ENCODE data around the gene ELL. TPM values are rescaled to one million over a fixed set of nuclear protein-coding genes. Genes with fewer than 3 reads are reported as not detected.

Gene ELL
- total RNA-seq, 1 experiment from 2014 or later: 18.6 TPM

DNA sequence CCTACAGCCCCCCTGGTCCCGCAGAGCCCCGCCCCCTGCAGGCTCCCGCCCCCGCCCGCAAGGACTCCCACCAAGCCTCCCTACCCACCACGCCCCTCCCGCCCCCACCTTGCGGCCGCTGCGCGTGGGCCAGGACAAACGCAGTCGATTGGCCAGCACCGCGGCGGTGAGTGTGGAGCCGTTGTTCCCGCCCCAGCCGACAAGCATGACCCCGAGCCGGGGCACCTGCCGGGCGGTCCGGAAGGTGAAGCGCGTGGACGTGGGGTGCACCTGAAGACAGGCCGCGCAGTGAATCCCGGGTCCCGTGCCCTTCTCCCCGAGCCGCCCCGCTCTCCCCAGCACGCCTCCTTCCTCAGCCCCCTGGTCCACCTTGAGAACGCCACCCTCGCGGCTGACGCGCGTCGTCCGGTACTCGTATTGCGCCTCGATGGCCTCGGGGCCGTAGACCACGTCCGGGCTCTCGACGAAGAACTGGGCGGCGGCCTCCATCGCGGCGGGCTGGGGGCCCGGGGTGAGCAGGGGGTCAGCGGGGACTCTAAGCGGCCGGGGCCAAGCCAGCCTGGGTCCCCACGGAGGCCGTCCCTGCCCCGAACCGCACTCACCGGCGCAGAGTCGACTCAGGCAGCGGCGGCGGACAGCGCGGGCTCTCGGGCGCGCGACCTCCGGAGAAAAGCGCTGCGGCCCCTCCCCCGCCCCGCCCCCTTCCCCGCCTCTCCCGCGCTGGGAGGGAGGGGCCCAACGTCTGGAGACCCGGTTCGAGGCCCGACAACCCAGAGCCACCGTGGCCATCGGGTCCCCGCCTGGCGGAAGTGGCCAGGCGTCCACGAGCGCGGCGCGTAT is 84.2 kb downstream of the ELL start, which contains the start of gene ISYNA1:
TSS of gene ISYNA1 (minus strand) at position 643 of the 840 bp plus-strand sequence. CDS start at position 489, 154 bp downstream.
- peak within 1 kb of the TSS; percentile 65 for H3K4me3 ChIP-seq (ENCODE audit: low read depth in 2 of 2, low read length in 2 of 2)
- intact Hi-C loops (cut with micrococcal nuclease; ENCODE audit: unreplicated experiment): no loop called here
- H3K4me1 ChIP-seq (ENCODE audit: control insufficient read depth, insufficient read depth, low read length): peaks cover 41% of the 10 kb centered on the region
- H3K36me3 ChIP-seq (ENCODE audit: control insufficient read depth, insufficient read depth, low read length): no peaks in the 10 kb centered on the region
- POLR2A ChIA-PET: no interaction called here
- H3K9me3 ChIP-seq (ENCODE audit: control insufficient read depth, insufficient read depth, low read depth, low read length): no peaks in the 10 kb centered on the region
- BruUV-seq (replicated peaks): TSS peak; percentile 89
- TF ChIP-seq POLR2AphosphoS5 (IDR thresholded peaks at IDR 0.05; ENCODE audit: low read depth, low read length): peak; percentile 63
- TF ChIP-seq, protein P1, sequence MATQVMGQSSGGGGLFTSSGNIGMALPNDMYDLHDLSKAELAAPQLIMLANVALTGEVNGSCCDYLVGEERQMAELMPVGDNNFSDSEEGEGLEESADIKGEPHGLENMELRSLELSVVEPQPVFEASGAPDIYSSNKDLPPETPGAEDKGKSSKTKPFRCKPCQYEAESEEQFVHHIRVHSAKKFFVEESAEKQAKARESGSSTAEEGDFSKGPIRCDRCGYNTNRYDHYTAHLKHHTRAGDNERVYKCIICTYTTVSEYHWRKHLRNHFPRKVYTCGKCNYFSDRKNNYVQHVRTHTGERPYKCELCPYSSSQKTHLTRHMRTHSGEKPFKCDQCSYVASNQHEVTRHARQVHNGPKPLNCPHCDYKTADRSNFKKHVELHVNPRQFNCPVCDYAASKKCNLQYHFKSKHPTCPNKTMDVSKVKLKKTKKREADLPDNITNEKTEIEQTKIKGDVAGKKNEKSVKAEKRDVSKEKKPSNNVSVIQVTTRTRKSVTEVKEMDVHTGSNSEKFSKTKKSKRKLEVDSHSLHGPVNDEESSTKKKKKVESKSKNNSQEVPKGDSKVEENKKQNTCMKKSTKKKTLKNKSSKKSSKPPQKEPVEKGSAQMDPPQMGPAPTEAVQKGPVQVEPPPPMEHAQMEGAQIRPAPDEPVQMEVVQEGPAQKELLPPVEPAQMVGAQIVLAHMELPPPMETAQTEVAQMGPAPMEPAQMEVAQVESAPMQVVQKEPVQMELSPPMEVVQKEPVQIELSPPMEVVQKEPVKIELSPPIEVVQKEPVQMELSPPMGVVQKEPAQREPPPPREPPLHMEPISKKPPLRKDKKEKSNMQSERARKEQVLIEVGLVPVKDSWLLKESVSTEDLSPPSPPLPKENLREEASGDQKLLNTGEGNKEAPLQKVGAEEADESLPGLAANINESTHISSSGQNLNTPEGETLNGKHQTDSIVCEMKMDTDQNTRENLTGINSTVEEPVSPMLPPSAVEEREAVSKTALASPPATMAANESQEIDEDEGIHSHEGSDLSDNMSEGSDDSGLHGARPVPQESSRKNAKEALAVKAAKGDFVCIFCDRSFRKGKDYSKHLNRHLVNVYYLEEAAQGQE (IDR thresholded peaks at IDR 0.05; ENCODE audit: insufficient read depth in 1 of 2, low read depth in 2 of 2, low read length in 1 of 2): no peak
- no peak for DNase-seq (ENCODE audit: low read depth, low spot score)
- in situ Hi-C loops (cut with HindIII; ENCODE audit: low pct_unique_long_range_greater_than_20kb, low sequenced_read_pairs): no loop called here
- CTCF ChIA-PET: interaction anchor here (0.8 kb wide), 1 partner anchor 16 kb away, joined by 3 read pairs; no protein-coding TSS in a partner anchor
- no peaks in the 10 kb centered on the region for H3K27me3 ChIP-seq (ENCODE audit: control insufficient read depth, insufficient read depth, low read length)
- peak within 1 kb of the TSS; percentile 88 for H3K27ac ChIP-seq (ENCODE audit: low read length)
- peak; percentile 22 for ATAC-seq

DNA sequence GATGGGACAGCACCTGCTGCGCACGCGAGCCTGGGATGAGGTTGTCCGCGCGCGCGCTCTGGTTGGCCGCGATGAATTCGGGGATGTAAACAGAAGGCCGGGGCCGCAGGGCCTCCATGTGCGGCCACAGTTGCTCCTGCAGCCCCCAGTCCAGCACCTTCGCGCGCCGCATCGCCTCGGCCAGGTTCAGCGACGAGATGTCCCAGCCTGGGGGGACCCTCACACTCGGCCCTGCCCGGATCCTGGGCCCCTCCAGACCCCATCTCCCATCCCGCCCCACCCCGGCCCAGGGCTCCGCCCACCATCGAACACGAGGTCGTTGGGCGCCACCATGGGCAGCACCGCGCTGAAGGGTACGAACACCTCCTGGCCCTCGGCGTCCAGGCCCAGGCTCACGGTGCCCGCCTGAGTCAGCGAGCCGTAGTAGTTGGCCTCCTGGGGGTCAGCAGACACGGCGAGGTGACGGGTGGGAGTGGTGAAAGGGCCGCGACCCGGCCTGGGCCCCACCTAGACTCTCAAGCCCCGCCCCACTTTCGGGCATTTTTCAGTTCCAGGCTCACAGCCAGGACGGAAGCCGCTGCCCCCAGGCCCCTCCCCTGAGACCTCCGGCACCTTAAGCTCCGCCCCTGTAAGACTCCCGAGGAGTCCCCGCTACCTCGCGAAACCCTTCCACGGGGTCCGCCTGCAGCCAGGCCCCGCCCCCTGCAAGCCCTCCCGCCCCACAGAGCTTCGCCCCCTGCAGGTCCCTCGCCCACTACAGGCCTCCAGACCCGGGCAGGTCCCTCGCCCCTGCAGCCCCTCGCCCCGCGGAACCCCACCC is 85.0 kb downstream of the ELL start:
- no peak for DNase-seq (ENCODE audit: low read depth, low spot score)
- ChIA-PET CTCF (interaction anchor here (0.8 kb wide), 1 partner anchor 16 kb away, joined by 3 read pairs; no protein-coding TSS in a partner anchor), POLR2A (no interaction called here)
- in situ Hi-C loops (cut with HindIII; ENCODE audit: low pct_unique_long_range_greater_than_20kb, low sequenced_read_pairs) (no loop called here), intact Hi-C loops (cut with micrococcal nuclease; ENCODE audit: unreplicated experiment) (no loop called here)
- no peaks in the 10 kb centered on the region for H3K27me3 ChIP-seq (ENCODE audit: control insufficient read depth, insufficient read depth, low read length)
- peaks cover 45% of the 10 kb centered on the region for H3K4me1 ChIP-seq (ENCODE audit: control insufficient read depth, insufficient read depth, low read length)
- no TSS peak for BruUV-seq (replicated peaks)
- peak overlapping the region; percentile 77 for H3K27ac ChIP-seq (ENCODE audit: low read length)
- peak; percentile 35 for ATAC-seq
- H3K9me3 ChIP-seq (ENCODE audit: control insufficient read depth, insufficient read depth, low read depth, low read length): no peaks in the 10 kb centered on the region
- H3K4me3 ChIP-seq (ENCODE audit: low read depth in 2 of 2, low read length in 2 of 2): peak overlapping the region; percentile 45 to 65
- no peaks in the 10 kb centered on the region for H3K36me3 ChIP-seq (ENCODE audit: control insufficient read depth, insufficient read depth, low read length)
- TF ChIP-seq, protein P2, sequence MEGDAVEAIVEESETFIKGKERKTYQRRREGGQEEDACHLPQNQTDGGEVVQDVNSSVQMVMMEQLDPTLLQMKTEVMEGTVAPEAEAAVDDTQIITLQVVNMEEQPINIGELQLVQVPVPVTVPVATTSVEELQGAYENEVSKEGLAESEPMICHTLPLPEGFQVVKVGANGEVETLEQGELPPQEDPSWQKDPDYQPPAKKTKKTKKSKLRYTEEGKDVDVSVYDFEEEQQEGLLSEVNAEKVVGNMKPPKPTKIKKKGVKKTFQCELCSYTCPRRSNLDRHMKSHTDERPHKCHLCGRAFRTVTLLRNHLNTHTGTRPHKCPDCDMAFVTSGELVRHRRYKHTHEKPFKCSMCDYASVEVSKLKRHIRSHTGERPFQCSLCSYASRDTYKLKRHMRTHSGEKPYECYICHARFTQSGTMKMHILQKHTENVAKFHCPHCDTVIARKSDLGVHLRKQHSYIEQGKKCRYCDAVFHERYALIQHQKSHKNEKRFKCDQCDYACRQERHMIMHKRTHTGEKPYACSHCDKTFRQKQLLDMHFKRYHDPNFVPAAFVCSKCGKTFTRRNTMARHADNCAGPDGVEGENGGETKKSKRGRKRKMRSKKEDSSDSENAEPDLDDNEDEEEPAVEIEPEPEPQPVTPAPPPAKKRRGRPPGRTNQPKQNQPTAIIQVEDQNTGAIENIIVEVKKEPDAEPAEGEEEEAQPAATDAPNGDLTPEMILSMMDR (IDR thresholded peaks at IDR 0.05): no peak
- TF ChIP-seq POLR2AphosphoS5 (IDR thresholded peaks at IDR 0.05; ENCODE audit: low read depth, low read length): peak; percentile 61
- TF ChIP-seq SIN3A (IDR thresholded peaks at IDR 0.05; ENCODE audit: borderline replicate concordance, insufficient read depth, low read depth, low read length): peak; percentile 38; the same call in 1 of the 2 replicates
